ENCODE data around the gene BAHCC1.

DNA sequence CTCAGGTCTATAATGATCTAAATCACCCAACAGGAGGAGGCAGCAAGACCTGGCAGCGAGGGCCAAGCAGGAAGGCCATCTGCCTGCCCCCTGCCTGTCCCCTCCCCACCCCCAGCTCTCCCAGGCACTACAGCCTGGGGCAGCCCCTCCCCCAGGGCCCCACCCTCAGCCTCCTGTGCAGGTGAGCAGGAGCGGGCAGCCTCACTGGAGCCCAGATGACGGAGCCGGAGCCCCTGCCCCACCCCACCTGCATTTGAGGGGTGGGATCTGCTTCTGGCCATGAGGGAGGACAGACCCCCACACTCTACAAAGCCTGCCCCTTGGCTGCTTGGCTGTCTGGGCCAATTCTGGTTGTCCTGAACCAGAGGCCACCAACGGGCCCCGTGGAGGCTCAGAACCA, 12.4 kb upstream of the BAHCC1 start:
- no peak for TF ChIP-seq EZH2phosphoT487 (IDR thresholded peaks at IDR 0.05; ENCODE audit: low read depth)
- TF ChIP-seq, protein P1, sequence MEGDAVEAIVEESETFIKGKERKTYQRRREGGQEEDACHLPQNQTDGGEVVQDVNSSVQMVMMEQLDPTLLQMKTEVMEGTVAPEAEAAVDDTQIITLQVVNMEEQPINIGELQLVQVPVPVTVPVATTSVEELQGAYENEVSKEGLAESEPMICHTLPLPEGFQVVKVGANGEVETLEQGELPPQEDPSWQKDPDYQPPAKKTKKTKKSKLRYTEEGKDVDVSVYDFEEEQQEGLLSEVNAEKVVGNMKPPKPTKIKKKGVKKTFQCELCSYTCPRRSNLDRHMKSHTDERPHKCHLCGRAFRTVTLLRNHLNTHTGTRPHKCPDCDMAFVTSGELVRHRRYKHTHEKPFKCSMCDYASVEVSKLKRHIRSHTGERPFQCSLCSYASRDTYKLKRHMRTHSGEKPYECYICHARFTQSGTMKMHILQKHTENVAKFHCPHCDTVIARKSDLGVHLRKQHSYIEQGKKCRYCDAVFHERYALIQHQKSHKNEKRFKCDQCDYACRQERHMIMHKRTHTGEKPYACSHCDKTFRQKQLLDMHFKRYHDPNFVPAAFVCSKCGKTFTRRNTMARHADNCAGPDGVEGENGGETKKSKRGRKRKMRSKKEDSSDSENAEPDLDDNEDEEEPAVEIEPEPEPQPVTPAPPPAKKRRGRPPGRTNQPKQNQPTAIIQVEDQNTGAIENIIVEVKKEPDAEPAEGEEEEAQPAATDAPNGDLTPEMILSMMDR (IDR thresholded peaks at IDR 0.05; ENCODE audit: low read depth, low read length), result no peak

All from OCI-LY3 (cell line).